Gastrocnemius medialis (tissue), 4 donors: Measurements from ENCODE around the gene LYPD1.

ENCODE experiments used
- POLR2A ChIP-seq, 2 donors: fragments of 450-650 bp; IDR thresholded peaks; one replicate each; pipeline ENCODE4 v1.6.1; 2017; ENCODE audit warnings: antibody characterized with exemption in 2 of 2, mild to moderate bottlenecking in 2 of 2, moderate library complexity in 2 of 2
- TF ChIP-seq, protein P1 (sequence below), 5 experiments: fragments of 450-650 bp in 3 of 5; fragments of 200-600 bp in 2 of 5; sonication (generic) in 2 of 5; IDR thresholded peaks in 4 of 5; conservative IDR thresholded peaks in 1 of 5; 1 replicate in 4 of 5; 2 replicates in 1 of 5; pipeline ENCODE4 v1.5.1; 2016 to 2019; ENCODE audit warnings: antibody characterized with exemption in 5 of 5, mild to moderate bottlenecking in 3 of 5, moderate library complexity in 3 of 5

GRCh38 chr2:132701810-132702209, 31.8 kb upstream of the LYPD1 start:
- TF ChIP-seq, protein P1, sequence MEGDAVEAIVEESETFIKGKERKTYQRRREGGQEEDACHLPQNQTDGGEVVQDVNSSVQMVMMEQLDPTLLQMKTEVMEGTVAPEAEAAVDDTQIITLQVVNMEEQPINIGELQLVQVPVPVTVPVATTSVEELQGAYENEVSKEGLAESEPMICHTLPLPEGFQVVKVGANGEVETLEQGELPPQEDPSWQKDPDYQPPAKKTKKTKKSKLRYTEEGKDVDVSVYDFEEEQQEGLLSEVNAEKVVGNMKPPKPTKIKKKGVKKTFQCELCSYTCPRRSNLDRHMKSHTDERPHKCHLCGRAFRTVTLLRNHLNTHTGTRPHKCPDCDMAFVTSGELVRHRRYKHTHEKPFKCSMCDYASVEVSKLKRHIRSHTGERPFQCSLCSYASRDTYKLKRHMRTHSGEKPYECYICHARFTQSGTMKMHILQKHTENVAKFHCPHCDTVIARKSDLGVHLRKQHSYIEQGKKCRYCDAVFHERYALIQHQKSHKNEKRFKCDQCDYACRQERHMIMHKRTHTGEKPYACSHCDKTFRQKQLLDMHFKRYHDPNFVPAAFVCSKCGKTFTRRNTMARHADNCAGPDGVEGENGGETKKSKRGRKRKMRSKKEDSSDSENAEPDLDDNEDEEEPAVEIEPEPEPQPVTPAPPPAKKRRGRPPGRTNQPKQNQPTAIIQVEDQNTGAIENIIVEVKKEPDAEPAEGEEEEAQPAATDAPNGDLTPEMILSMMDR (IDR thresholded peaks at IDR 0.05 in 4 of 5, conservative IDR thresholded peaks at IDR 0.05 in 1 of 5), result no peak
- TF ChIP-seq POLR2A (IDR thresholded peaks at IDR 0.05), result no peak
